NCI-H2171 (cell line): Measurements from ENCODE around the gene CMTM1.
A peak's percentile ranks its signal among the peaks of the same experiment; 100 is the strongest.
"Not testable (repeated sequence)": the region's sequence is repeated elsewhere in the genome, so short reads cannot be mapped to it uniquely, and the experiment has no call there.

Experiments used
- DNase-seq: peaks from one replicate; lab custom pipeline; 2025; lab: John Stamatoyannopoulos, UW

CMTM1 gene

GRCh38 chr16:66592814-66593213 lies 26.6 kb downstream of the CMTM1 start:
- DNase-seq: no peak

DNA sequence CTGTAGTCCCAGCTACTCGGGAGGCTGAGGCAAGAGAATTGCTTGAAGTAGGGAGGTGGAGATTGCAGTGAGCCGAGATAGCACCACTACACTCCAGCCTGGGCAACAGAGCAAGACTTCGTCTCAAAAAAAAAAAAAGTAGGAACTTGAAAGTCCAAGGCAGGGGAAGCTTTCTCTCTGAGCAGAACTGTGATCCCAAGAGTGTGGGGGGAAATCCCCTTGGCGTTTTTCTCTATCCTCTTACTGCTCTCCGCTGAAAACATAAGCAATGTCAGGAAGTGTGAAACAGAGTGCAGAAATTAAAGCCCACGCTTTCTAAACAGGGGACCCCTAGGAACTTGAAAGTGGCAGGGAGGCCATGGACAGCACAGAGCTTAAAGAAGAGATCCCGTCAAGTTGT lies 28.5 kb downstream of the CMTM1 start:
- no peak for DNase-seq

DNA sequence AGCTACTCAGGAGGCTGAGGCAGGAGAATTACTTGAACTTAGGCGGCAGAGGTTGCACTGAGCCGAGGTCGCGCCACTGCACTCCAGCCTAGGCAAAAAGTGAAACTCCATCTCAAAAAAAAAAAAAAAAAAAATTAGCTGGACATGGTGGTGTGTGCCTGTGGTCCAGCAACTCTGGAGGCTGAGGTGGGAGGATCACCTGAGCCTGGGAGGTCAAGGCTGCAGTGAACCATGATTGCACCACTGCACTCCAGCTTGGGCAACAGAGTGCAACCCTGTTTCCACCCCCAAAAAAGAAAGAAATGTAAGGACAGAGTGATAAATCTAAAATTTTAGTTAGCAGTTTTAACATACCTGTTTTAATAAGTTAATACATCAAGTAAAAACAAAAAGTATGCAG lies 30.3 kb downstream of the CMTM1 start:
- not testable (repeated sequence) for DNase-seq

- no peak for DNase-seq
Measured at GRCh38 chr16:66596986-66597848, 31.0 kb downstream of the CMTM1 start.

DNA sequence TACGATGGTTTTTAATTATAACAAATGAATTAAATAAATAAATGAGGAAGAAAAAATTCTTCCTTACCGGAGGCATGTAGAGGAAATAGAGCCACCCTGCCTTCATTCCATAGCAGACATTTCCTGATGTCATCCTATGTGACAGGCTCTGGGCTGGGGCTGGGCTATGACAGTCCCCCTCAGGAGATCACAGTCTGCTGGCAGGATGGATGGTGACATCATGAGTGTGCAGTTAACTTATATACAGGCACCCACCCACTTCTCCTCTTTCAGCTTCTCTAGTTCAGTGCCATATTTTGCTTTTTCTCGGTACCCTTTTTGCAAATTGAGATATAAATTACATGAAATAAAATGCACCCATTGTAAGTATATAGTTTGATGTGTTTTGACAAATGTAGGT lies 31.9 kb downstream of the CMTM1 start:
- no peak for DNase-seq

DNA sequence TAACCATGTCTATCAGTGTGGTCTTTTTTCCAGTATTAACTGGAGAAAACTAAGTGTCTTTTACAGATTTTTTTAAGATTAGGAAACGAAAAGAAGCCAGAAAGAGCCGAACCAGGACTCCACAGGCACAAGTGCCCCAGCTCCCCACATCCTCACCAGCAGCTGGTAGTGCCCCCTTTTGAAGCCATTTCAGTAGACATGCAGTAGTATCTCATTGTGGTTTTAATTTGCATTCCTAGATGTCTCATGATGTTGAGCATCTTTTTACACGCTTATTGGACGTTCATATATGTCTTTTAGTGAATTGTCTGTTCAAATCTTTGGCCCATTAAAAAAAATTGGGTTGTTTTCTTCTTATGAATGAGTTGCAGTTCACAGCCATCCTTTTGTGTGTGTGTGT lies 33.5 kb downstream of the CMTM1 start:
- no peak for DNase-seq

- no peak for DNase-seq
Measured at GRCh38 chr16:66600477-66600876, 34.2 kb downstream of the CMTM1 start.

- no peak for DNase-seq
Measured at GRCh38 chr16:66601471-66601870, 35.2 kb downstream of the CMTM1 start.

DNA sequence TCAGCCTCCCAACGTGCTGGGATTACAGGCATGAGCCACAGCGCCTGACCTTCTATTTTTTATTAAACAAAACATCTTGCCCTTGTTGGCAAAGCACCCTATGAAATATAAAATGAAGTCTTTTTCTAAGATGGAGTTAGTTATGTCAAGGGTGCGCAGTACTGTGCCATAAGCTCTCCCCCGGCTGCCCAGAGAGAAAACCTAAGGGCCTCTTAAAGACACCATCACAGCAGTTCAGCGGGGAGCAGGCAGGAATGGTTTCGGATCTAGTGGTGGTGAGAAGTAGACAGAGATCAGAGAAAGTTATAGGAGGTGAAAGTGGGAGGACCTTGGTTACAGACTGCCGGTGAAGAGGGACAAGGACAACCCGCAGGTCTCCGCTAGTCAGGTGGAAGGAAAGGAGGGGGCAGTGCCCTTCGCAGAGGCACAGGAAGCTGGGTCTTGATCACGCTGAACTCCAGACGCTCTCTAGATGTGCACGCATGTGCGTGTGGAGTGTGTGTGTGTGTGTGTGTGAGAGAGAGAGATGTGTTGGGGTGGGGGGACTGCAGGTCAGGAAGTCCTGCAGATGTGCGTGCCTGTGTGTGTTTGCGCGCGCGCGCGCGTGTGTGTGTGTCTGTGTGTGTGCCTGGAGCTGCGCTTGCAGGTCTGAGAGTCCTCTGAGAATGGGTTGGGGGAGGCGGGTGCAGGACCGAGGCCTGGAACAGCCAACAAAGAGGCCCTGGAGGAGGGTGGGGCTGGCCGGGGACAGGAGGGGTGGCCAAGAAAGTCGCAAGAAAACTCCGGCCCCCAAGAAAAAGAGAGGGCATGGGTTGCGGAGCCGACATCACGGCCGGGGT lies 37.5 kb downstream of the CMTM1 start:
- no peak for DNase-seq

- DNase-seq: peak; percentile 68
Measured at GRCh38 chr16:66604376-66605176, 38.3 kb downstream of the CMTM1 start, which contains the start of gene CMTM3. Gene CMTM3 (plus strand): TSS chr16:66604704. CDS start chr16:66604806, 102 bp downstream.

GRCh38 chr16:66605177-66605978 lies 39.1 kb downstream of the CMTM1 start:
- no peak for DNase-seq

DNA sequence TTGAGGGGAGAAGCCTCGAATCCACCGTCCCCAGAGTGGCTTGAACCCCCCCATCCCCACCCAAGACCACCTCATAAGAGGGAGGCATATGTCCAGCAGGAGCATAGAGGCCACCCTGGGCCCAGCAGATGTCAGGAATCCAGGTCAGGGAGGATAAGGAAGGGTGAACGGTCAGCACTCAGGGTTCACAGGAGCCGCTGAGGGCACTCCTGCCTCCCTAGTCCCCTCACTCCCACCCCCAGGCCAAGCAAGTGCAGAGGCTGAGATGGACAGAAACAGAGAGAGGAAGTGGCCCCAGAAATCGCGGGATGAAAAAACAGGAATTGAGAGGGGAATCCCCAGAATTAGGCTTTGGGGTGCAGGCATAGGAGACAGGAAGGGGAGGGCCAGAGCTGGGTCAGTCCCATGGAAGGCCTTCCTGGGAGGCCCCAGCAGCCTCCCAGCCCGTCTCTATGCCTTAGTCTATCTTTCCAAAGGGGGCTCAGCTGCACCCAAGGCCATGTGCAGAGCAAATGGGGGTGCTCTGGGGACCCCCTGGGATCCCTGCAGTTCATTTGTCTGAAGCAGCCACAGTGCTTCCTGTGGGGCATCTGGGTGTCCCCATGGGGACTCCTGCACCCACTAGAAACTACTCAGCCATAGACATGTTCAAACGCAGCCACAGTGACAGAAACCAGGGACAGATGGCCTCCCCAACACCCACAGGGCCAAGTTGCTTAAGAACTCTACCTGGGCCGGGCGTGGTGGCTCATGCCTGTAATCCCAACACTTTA lies 39.9 kb downstream of the CMTM1 start:
- DNase-seq: peak; percentile 16

GRCh38 chr16:66608241-66609138 lies 42.3 kb downstream of the CMTM1 start:
- peak; percentile 36 for DNase-seq

GRCh38 chr16:66609139-66609510 lies 42.9 kb downstream of the CMTM1 start:
- DNase-seq: no peak

- peak; percentile 69 for DNase-seq
Measured at GRCh38 chr16:66610111-66610820, 44.0 kb downstream of the CMTM1 start.

DNA sequence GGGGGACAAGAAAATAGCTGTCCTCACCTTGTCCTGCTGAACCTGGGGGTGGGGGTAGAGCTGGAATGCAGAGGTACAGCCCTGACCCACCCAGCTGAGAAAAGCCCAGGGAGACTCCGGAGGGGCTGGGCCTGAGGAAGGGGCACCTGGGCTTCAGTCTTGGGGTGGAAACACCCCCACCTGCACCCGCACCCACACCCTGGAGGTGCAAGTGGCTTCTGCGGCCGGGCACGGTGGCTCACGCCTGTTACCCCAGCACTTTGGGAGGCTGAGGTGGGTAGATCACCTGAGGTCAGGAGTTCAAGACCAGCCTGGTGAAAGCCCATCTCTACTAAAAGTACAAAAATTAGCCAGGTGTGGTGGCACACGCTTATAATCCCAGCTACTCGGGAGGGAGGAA lies 45.7 kb downstream of the CMTM1 start:
- DNase-seq: not testable (repeated sequence)

- no peak for DNase-seq
Measured at GRCh38 chr16:66612422-66612821, 46.2 kb downstream of the CMTM1 start.

DNA sequence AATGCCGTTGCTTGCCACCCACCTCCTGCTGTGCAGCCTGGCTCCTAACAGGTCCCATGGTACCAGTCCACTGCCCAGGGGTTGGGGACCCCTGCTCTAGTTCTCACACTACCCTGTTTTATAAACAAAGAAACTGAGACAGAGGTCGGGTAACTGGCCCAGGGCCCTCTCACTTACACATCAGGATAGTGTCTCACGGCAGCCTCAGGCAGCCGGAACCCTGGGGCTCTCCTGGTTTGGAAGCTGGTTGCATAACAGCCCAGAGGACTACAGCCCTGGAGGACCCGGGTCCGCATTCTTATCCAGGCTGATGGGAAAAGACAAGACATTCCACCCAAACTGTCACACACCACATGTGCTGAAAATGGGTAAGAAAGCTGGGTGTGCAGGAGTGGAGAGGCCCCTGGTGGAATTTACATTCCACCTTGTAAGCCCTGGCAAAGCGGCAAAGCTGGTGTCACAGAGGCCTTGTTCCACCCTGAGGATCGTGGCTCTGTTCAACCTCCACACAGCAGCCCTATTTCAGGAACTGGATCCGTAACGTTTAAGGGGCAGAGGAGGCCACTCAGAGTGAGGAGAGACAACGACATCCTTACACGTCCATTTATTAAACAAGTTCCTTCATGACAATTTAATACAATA lies 48.0 kb downstream of the CMTM1 start:
- no peak for DNase-seq
